Measurements from ENCODE around the gene IGF2BP2. TPM values are rescaled to one million over a fixed set of nuclear protein-coding genes. Genes with fewer than 3 reads are reported as not detected.
"Not testable (repeated sequence)": the region's sequence is repeated elsewhere in the genome, so short reads cannot be mapped to it uniquely, and the experiment has no call there.

The IGF2BP2 gene
- polyA plus RNA-seq, 1 experiment = 9.9 TPM

GRCh38 chr3:185857208-185857607, 32.4 kb upstream of the IGF2BP2 start:
- no peak for DNase-seq (ENCODE audit: low read depth, low spot score)
- CTCF ChIA-PET = interaction anchor here (0.8 to 2.6 kb wide), 2 partner anchors 11 to 197 kb away, joined by 3 to 13 read pairs; no protein-coding TSS in a partner anchor
- no peak overlapping the region for H3K27ac ChIP-seq (ENCODE audit: low read depth, low read length)
- no peak overlapping the region for H3K4me3 ChIP-seq (ENCODE audit: low read depth, low read length)
- POLR2A ChIA-PET = no interaction called here
- peaks cover 3% of the 10 kb centered on the region for H3K27me3 ChIP-seq (ENCODE audit: control insufficient read depth, insufficient read depth, low read length)
- no peak for TF ChIP-seq CTCF (IDR thresholded peaks at IDR 0.05; ENCODE audit: low read depth, low read length)
- H3K9me3 ChIP-seq (ENCODE audit: control insufficient read depth, insufficient read depth, low read length) = 0 out of 2 replicates have a peak, but pooled peaks cover 4% of the 10 kb centered on the region

DNA sequence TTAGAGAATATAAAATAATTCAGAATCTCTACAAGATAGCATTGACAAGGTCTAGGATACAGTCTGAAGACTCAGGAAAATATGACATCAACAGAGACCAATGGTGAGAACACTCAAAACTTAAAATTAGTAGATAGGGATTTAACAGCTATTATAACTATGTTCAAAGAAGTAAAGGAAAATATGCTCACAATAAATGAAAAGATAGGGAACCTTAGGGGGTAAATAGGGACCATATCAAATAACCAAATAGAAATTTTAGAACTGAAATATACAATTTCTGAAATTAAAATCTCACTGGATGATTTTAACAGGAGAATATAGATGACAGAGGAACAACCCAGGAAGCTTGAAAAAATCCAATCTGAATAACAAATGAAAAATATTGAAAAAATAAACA, 31.8 kb upstream of the IGF2BP2 start:
- no peak for TF ChIP-seq CTCF (IDR thresholded peaks at IDR 0.05; ENCODE audit: low read depth, low read length)
- ChIA-PET CTCF (interaction anchor here (2.6 kb wide), 1 partner anchor 196 kb away, joined by 13 read pairs; no protein-coding TSS in a partner anchor), POLR2A (no interaction called here)
- Histone ChIP-seq H3K9me3 (ENCODE audit: control insufficient read depth, insufficient read depth, low read length) (0 out of 2 replicates have a peak, but pooled peaks cover 4% of the 10 kb centered on the region), H3K27ac (ENCODE audit: low read depth, low read length) (no peak overlapping the region), H3K4me3 (ENCODE audit: low read depth, low read length) (no peak overlapping the region), H3K27me3 (ENCODE audit: control insufficient read depth, insufficient read depth, low read length) (peaks cover 3% of the 10 kb centered on the region)
- DNase-seq (ENCODE audit: low read depth, low spot score) = no peak

DNA sequence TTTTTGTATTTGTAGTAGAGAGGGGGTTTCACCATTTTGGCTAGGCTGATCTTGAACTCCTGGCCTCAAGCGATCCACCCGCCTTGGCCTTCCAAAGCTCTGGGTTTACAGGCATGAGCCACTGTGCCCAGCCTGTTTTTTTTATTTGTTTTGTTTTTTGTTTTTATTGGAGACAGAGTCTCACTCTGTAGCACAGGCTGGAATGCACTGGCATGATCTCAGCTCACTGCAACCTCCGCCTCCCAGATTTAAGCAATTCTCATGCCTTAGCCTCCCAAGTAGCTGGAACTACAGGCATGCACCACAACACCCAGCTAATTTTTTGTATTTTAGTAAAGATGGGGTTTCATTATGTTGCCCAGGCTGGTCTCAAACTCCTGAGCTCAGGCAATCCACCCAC, 28.9 kb upstream of the IGF2BP2 start:
- DNase-seq (ENCODE audit: low read depth, low spot score); H3K27me3 ChIP-seq (ENCODE audit: control insufficient read depth, insufficient read depth, low read length); H3K27ac ChIP-seq (ENCODE audit: low read depth, low read length); CTCF ChIA-PET; H3K4me3 ChIP-seq (ENCODE audit: low read depth, low read length); H3K9me3 ChIP-seq (ENCODE audit: control insufficient read depth, insufficient read depth, low read length): not testable (repeated sequence)
- POLR2A ChIA-PET = interaction anchor here (0.6 kb wide), 1 partner anchor 40 kb away, joined by 3 read pairs; no protein-coding TSS in a partner anchor

DNA sequence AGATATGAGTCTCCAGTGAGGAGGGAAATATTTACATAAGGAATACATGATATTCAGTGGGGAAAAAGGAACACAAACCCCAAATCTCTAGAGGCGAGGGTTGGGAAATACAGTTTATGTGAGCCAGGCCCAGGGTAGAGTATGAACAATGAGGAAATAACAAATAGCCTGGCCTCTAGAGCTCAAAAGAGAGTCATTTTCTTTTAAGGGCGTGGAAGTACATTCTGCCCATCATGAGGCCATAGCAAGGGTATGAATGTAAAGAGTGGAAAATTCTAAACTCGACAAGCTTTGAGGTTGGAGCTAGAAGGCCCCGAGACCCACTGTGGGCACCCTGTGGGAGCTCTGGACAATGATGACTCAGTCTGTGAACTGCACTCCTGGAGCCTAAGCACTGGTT, 27.8 kb upstream of the IGF2BP2 start:
- no peak for TF ChIP-seq CTCF (IDR thresholded peaks at IDR 0.05; ENCODE audit: low read depth, low read length)
- Histone ChIP-seq H3K9me3 (ENCODE audit: control insufficient read depth, insufficient read depth, low read length) (0 out of 2 replicates have a peak, but pooled peaks cover 3% of the 10 kb centered on the region), H3K4me3 (ENCODE audit: low read depth, low read length) (no peak overlapping the region), H3K27ac (ENCODE audit: low read depth, low read length) (no peak overlapping the region), H3K27me3 (ENCODE audit: control insufficient read depth, insufficient read depth, low read length) (peaks cover 2% of the 10 kb centered on the region)
- ChIA-PET POLR2A (no interaction called here), CTCF (no interaction called here)
- no peak for DNase-seq (ENCODE audit: low read depth, low spot score)

DNA sequence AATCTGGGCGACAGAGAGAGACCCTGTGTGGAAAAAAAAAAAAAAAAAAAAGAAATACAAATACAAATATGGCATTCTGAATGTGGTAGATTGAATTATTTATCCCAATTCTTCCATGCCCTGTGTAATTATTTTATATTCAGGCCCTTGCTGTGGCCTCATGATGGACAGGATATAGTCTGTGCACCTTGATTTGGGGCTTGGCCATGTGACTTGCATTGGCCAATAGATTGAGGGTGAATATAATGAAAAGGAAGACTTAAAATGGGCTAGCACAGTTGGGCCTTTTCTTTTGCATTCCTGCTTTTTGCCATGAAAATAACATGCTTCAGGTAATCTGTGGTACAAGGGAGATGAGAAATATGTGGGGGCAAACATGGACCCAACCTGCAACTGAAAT, 27.1 kb upstream of the IGF2BP2 start:
- no peak overlapping the region for H3K27ac ChIP-seq (ENCODE audit: low read depth, low read length)
- no peak for DNase-seq (ENCODE audit: low read depth, low spot score)
- no peak for TF ChIP-seq CTCF (IDR thresholded peaks at IDR 0.05; ENCODE audit: low read depth, low read length)
- H3K27me3 ChIP-seq (ENCODE audit: control insufficient read depth, insufficient read depth, low read length) = no peaks in the 10 kb centered on the region
- CTCF ChIA-PET = no interaction called here
- no peaks in the 10 kb centered on the region for H3K9me3 ChIP-seq (ENCODE audit: control insufficient read depth, insufficient read depth, low read length)
- POLR2A ChIA-PET = no interaction called here
- no peak overlapping the region for H3K4me3 ChIP-seq (ENCODE audit: low read depth, low read length)

Measured in AG04450 (cell line).